ENCODE results near the gene KLK4. TPM values are rescaled to one million over a fixed set of nuclear protein-coding genes. Genes with fewer than 3 reads are reported as not detected.

Gene KLK4
- polyA plus RNA-seq, 3 donors = not detected

GRCh38 chr19:50877338-50877737, 33.9 kb downstream of the KLK4 start:
- no peaks in the 10 kb centered on the region for H3K36me3 ChIP-seq (replicated peaks in 1 of 2; ENCODE audit: control insufficient read depth in 1 of 2, insufficient read depth in 2 of 2, low read length in 2 of 2)
- H3K4me3 Mint-ChIP-seq = no peak overlapping the region
- H2AFZ ChIP-seq (ENCODE audit: insufficient read depth, low read depth, low read length, poor library complexity, severe bottlenecking) = no peak overlapping the region
- H3K27ac Mint-ChIP-seq = no peak overlapping the region
- no peaks in the 10 kb centered on the region for H3K27me3 ChIP-seq (ENCODE audit: control insufficient read depth in 2 of 2, insufficient read depth in 2 of 2, low read length in 2 of 2)
- H3K79me2 ChIP-seq (ENCODE audit: insufficient read depth, low read length) = no peaks in the 10 kb centered on the region
- intact Hi-C loops (cut with micrococcal nuclease) = no loop called here
- peaks cover 0 to 1% (median 0%) of the 10 kb centered on the region in 7 donors for H3K9me3 Mint-ChIP-seq
- 37% methylated on average over 8 of the region's 8 CpGs for WGBS (ENCODE audit: insufficient coverage)
- H3K27me3 Mint-ChIP-seq (ENCODE audit: low read depth in 3 of 3) = peaks cover 3 to 16% (median 11%) of the 10 kb centered on the region in 3 donors
- no peak overlapping the region for H3K4me2 ChIP-seq (replicated peaks; ENCODE audit: extremely low read depth, low read length, poor library complexity, severe bottlenecking)
- no peaks in the 10 kb centered on the region for H3K36me3 Mint-ChIP-seq
- H3K4me3 ChIP-seq (replicated peaks in 1 of 3; ENCODE audit: low read depth in 2 of 3, low read length in 3 of 3) = no peak overlapping the region
- no peak overlapping the region for H3K9ac ChIP-seq (ENCODE audit: insufficient read depth, low read length, poor library complexity, severe bottlenecking)
- H3K9me3 ChIP-seq (replicated peaks in 1 of 2; ENCODE audit: control insufficient read depth in 1 of 2, insufficient read depth in 1 of 2, low read length in 2 of 2) = no peaks in the 10 kb centered on the region
- DNase-seq = no peak
- no peak overlapping the region for H3K27ac ChIP-seq (ENCODE audit: low read depth in 1 of 2, low read length in 2 of 2)
- H4K20me1 ChIP-seq (ENCODE audit: insufficient read depth, low read length) = no peaks in the 10 kb centered on the region
- no peaks in the 10 kb centered on the region for H3K4me1 ChIP-seq (ENCODE audit: control insufficient read depth in 1 of 2, insufficient read depth in 2 of 2, low read length in 2 of 2)
- TF ChIP-seq, protein P1, sequence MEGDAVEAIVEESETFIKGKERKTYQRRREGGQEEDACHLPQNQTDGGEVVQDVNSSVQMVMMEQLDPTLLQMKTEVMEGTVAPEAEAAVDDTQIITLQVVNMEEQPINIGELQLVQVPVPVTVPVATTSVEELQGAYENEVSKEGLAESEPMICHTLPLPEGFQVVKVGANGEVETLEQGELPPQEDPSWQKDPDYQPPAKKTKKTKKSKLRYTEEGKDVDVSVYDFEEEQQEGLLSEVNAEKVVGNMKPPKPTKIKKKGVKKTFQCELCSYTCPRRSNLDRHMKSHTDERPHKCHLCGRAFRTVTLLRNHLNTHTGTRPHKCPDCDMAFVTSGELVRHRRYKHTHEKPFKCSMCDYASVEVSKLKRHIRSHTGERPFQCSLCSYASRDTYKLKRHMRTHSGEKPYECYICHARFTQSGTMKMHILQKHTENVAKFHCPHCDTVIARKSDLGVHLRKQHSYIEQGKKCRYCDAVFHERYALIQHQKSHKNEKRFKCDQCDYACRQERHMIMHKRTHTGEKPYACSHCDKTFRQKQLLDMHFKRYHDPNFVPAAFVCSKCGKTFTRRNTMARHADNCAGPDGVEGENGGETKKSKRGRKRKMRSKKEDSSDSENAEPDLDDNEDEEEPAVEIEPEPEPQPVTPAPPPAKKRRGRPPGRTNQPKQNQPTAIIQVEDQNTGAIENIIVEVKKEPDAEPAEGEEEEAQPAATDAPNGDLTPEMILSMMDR (IDR thresholded peaks at IDR 0.05) = no peak
- H3K4me1 Mint-ChIP-seq = no peaks in the 10 kb centered on the region

DNA sequence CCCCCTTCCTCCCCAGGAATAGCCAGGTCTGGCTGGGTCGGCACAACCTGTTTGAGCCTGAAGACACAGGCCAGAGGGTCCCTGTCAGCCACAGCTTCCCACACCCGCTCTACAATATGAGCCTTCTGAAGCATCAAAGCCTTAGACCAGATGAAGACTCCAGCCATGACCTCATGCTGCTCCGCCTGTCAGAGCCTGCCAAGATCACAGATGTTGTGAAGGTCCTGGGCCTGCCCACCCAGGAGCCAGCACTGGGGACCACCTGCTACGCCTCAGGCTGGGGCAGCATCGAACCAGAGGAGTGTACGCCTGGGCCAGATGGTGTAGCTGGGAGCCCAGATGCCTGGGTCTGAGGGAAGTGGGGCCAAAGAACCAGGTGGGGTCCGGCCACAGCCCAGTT, 34.7 kb downstream of the KLK4 start:
- Mint-ChIP-seq H3K27ac (no peak overlapping the region), H3K27me3 (ENCODE audit: low read depth in 3 of 3) (peaks cover 4 to 14% (median 9%) of the 10 kb centered on the region in 3 donors), H3K9me3 (peaks cover 0 to 1% (median 0%) of the 10 kb centered on the region in 7 donors), H3K4me3 (no peak overlapping the region), H3K4me1 (no peaks in the 10 kb centered on the region), H3K36me3 (no peaks in the 10 kb centered on the region)
- no peak overlapping the region for H3K4me2 ChIP-seq (replicated peaks; ENCODE audit: extremely low read depth, low read length, poor library complexity, severe bottlenecking)
- no peaks in the 10 kb centered on the region for H3K9me3 ChIP-seq (replicated peaks in 1 of 2; ENCODE audit: control insufficient read depth in 1 of 2, insufficient read depth in 1 of 2, low read length in 2 of 2)
- no peaks in the 10 kb centered on the region for H3K27me3 ChIP-seq (ENCODE audit: control insufficient read depth in 2 of 2, insufficient read depth in 2 of 2, low read length in 2 of 2)
- no peaks in the 10 kb centered on the region for H4K20me1 ChIP-seq (ENCODE audit: insufficient read depth, low read length)
- intact Hi-C loops (cut with micrococcal nuclease) = no loop called here
- H3K4me1 ChIP-seq (ENCODE audit: control insufficient read depth in 1 of 2, insufficient read depth in 2 of 2, low read length in 2 of 2) = no peaks in the 10 kb centered on the region
- H3K36me3 ChIP-seq (replicated peaks in 1 of 2; ENCODE audit: control insufficient read depth in 1 of 2, insufficient read depth in 2 of 2, low read length in 2 of 2) = no peaks in the 10 kb centered on the region
- no peaks in the 10 kb centered on the region for H3K79me2 ChIP-seq (ENCODE audit: insufficient read depth, low read length)
- 83% methylated on average over 7 of the region's 7 CpGs for WGBS (ENCODE audit: insufficient coverage)
- H3K9ac ChIP-seq (ENCODE audit: insufficient read depth, low read length, poor library complexity, severe bottlenecking) = no peak overlapping the region
- no peak overlapping the region for H2AFZ ChIP-seq (ENCODE audit: insufficient read depth, low read depth, low read length, poor library complexity, severe bottlenecking)
- no peak overlapping the region for H3K27ac ChIP-seq (ENCODE audit: low read depth in 1 of 2, low read length in 2 of 2)
- TF ChIP-seq, protein P1 (IDR thresholded peaks at IDR 0.05) = no peak
- H3K4me3 ChIP-seq (replicated peaks in 1 of 3; ENCODE audit: low read depth in 2 of 3, low read length in 3 of 3) = no peak overlapping the region
- no peak for DNase-seq
